ENCODE measurements around the gene OR8B4.
A peak's percentile ranks its signal among the peaks of the same experiment; 100 is the strongest.
"Not testable (repeated sequence)": the region's sequence is repeated elsewhere in the genome, so short reads cannot be mapped to it uniquely, and the experiment has no call there.

OR8B4 gene

DNA sequence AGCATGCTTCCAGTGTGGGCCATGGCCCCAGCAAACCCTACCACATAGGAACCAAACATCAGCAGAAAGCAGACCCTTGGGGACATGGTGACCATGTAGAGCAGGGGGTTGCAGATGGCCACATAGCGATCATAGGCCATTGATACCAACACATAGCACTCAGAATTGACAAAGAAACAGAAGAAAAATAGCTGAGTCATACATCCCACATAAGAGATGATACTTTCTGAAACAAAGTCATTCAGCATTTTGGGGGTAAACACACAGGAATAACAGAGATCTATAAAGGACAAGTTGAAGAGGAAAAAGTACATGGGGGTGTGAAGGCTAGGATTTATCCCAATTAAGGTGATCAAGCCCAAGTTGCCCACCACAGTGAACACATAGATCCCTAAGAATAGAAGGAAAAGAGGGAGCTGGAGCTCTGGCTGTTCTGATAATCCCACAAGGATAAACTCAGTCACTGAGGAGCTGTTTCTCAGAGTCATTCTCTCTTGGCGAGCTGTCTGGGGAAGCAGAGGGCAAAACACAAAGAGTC, at the start of gene OR8B4:
OR8B4 (minus strand) TSS at position 488 of the 538 bp plus-strand sequence; CDS start at position 488, 0 bp downstream.
- no peak for DNase-seq (ENCODE audit: low spot score)

- DNase-seq (ENCODE audit: low spot score): no peak
These were observed 49.4 kb upstream of the OR8B4 start for GRCh38 chr11:124474079-124474478.

GRCh38 chr11:124473476-124473875, 48.8 kb upstream of the OR8B4 start:
- no peak for DNase-seq (ENCODE audit: low spot score)

- no peak for DNase-seq (ENCODE audit: low spot score)
These were observed 46.0 kb upstream of the OR8B4 start for GRCh38 chr11:124470561-124471227.

DNA sequence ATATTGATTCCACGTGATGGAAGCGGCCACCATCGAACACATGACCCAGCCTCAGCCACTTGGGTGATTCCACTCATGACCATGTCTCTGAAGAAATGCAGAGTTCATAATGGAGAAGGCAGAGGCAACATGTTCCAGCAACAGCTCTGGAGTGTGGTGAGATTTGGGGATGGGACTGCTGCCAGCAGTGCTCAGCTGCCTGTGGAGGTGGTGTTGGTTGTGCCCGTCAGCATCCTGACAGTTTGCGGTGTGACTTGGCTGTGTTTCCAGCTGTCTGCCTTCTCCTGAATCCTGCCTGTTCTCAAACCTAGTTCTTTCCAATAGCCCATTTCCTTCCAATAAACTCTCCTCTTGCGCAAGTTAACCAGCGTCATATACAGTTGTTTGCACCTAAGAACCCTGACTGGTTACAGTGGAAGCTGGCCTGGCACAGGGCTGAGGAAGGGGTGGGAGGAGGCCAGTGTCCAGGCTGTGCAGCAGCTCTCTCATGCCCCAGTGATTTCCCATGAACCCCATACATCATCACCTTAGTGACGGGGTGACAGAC, 42.8 kb upstream of the OR8B4 start:
- DNase-seq (ENCODE audit: low spot score): no peak

DNA sequence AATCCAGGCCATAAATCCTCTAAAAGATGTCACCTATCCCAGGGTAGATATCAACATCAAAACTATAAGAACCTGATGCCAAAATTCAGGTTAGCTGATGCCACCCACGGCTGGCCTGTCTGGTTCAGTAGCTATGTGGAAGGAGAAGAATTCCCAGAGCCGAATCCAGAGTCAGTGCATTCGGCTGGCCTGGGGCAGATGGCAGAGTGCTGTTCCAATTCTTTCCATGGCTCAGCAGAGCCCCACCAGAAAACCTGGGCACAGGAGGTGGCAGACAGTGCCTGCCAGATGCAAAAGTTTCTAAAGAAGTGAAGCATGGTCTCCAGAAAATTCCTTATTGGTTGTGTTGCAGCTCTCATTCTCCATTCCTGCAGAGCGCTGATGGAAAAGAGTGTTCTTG, 40.7 kb upstream of the OR8B4 start:
- no peak for DNase-seq (ENCODE audit: low spot score)

DNA sequence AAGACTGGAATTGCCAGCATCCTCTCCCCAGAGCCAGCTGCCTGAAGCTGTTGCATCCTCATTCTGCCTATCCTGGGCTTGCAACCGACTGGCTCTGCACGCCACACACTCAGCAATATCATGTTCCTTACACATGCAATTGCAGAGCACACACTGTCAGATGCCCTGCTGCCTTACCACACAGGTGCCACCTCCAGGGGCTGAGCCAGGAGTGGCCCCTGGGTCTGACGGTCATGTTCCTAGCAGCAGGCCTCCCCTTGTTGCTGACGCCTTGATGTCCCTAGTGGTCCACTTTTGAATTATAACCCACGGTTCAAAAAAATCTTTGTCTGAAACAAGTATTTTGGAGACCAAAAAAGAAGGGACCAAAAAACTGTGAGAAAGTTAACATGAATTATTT, 39.3 kb upstream of the OR8B4 start:
- no peak for DNase-seq (ENCODE audit: low spot score)

DNA sequence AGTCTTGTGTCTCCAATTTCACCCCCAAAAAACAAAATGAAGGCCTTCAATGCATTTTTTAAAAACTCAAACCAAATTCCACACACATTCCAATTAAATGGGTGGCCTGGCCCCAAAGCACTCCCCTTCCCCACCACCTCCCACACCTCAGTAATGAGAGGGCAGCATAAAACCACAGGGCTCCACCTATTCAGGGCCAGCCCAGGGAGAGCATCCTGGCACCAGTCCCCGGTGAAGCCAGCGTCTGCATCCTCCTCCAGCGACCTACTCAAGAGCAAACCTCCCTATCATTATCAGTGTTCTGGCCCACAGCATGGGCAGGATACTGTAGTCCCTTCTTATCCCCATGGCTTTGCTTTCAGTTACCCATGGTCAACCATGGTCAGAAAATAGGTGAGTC, 38.7 kb upstream of the OR8B4 start:
- DNase-seq (ENCODE audit: low spot score): no peak

DNA sequence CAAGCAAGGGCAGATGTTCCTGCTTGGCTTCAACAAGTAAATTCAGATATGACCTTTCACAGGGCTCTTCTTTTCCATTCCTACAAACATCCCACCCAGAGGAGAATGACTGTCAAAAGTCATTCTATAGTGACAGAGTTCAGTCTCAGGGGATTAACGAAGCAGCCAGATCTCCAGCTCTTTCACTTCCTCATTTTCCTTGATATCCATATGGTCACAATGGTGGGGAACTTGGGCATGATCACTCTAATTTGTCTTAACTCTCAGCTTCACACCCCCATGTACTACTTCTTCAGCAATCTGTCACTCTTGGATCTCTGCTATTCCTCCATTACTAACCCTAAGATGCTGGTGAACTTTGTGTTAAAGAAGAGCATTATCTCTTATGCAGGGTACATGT, 35.8 kb upstream of the OR8B4 start:
- DNase-seq (ENCODE audit: low spot score): no peak

- DNase-seq (ENCODE audit: low spot score): not testable (repeated sequence)
These were observed 34.7 kb upstream of the OR8B4 start for GRCh38 chr11:124459379-124459778.

- DNase-seq (ENCODE audit: low spot score): no peak
These were observed 29.9 kb upstream of the OR8B4 start for GRCh38 chr11:124454552-124454951.

DNA sequence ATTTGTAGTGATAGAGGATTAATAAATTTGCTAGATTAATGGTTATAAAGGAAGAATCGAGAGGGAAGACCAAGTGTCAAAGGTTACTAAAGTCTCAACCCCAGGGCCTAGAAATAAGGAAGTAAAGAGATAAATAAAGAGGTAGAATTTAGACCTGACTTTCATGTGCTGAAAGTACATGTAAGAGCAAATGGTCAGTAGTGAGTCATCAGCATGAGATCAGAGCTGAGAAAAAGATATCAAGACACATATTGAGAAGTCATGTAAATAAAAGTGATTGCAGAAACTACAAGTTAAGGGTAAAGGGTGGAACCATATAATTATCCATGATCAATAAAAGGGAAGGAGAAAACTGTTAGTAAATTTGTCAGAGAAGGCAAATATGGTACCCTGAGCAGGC, 22.2 kb upstream of the OR8B4 start:
- no peak for DNase-seq (ENCODE audit: low spot score)

DNA sequence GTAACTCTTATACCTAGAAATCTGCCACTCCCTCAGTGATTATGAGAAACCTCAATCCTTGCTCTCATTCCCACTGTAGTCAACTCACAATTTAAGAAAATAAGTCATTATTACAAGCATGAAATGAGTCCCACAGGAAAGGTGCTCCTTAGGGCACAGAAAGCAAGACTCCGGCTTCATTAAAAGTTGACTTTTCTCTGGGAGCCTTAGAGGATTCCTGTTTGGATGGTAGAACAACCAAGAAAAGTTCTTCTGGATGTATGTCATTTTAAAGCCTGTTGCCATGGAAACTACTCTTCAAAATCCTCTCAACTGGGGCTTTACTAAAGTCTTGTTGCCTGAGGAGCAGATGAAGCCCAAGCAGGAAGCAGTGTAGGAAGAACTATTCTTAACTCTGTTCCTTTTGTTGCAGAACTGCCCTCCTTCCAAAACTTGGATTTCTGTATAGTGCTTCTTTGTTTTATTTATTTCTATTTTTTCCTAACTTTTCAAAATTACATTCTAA, 21.0 kb upstream of the OR8B4 start, which contains the start of gene OR8B8:
OR8B8 (minus strand) TSS at position 51 of the 505 bp plus-strand sequence. CDS start 4,611 bp downstream, outside the sequence.
- no peak for DNase-seq (ENCODE audit: low spot score)

DNA sequence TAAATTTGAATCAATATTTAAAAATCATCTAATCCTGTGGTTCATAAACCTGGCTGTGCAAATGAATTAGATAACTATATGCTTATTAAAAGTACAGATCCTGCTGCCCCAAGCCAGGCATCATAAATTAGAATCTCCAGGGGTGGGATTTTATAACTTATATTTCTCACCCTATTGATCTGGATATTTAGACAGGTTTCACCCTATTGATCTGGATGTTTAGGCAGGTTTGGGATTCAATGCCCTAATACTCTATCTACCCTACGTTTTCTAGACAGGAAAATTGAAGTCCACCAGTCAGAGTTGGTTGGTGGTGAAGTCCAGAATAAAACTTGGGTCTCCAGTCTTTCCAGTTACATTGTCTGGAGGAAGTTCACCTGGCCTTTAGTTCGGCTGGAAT, 18.2 kb upstream of the OR8B4 start:
- no peak for DNase-seq (ENCODE audit: low spot score)

DNA sequence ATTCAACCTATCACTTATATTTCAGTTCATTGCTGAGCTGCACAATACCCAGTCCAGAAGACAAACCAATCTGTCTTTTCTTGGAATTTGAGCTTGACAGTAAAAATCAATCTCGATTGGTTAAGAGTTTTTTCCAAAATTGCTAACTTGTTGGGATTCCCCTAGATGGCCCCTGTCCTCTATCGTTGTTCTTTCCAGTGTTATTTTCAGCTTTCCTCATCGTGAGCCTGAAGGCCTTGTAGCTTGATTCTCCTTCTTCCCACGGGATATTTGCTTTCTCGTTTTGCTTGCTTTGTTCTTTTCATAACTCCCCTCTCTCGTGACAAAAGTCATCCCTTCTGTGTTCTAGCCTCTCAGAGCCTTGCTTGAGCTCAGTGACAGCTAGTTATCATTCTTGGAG, 17.8 kb upstream of the OR8B4 start:
- no peak for DNase-seq (ENCODE audit: low spot score)

DNA sequence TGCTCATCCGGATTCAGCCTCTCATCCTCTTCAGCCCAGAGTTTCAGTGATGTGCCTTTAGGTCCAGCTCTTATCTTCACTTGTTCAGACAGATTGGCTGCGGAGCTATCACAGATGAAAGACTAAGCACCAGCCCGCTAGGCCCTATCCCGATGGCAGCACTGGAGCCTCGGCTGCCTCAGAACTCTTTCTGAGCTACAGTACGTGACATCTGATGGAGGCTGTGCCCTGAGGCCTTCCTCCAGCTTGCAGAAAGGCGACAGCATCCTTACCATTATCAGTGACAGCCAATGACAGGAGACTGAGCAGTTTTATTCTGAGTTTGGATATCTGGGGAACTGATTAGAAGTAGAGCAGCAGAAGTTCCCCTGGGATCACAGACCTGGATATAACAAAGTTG, 16.8 kb upstream of the OR8B4 start:
- no peak for DNase-seq (ENCODE audit: low spot score)

DNA sequence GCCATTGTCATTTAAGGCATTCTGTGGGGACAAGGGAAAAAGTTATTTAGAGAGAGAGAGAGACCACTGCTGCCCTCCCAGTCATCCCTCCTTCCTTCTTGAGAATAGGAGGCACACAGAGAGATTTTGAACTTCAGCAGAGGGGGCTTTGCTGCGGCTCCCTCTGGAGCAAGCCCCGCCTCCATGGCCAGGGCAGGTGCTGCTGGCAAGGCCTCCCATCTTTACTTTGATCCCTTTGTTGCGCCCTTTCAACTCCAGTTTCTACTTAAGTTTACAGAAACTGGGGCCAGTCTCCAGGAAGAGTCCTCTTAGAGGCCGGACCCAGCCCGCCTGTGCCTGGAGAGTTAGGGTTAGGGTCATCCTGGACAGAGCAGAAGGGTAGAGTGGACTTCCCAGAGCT, 16.4 kb upstream of the OR8B4 start:
- DNase-seq (ENCODE audit: low spot score): no peak

GRCh38 chr11:124440608-124441007, 15.9 kb upstream of the OR8B4 start:
- DNase-seq (ENCODE audit: low spot score): no peak

DNA sequence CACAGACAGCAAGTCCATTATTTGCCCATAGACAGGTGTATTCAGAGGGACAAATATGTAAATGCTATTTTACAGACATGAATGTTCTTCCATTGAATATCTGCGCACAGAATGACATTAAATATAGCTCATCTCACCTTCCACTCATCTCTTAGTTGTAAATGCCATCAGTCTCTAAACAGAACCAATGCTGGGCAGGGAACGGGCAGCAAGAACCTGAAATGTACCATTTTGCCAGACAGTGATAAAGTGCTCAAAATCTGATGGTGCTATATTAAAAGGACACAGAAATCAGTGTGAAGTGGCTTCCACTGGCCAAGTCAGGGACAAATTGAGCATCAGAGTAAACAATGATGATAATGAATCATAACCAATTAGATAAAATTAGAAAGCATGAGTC, 10.0 kb upstream of the OR8B4 start:
- no peak for DNase-seq (ENCODE audit: low spot score)

GRCh38 chr11:124429599-124429998, 4.9 kb upstream of the OR8B4 start:
- DNase-seq (ENCODE audit: low spot score): no peak

- no peak for DNase-seq (ENCODE audit: low spot score)
These were observed 3.6 kb downstream of the OR8B4 start for GRCh38 chr11:124421043-124421442.

DNA sequence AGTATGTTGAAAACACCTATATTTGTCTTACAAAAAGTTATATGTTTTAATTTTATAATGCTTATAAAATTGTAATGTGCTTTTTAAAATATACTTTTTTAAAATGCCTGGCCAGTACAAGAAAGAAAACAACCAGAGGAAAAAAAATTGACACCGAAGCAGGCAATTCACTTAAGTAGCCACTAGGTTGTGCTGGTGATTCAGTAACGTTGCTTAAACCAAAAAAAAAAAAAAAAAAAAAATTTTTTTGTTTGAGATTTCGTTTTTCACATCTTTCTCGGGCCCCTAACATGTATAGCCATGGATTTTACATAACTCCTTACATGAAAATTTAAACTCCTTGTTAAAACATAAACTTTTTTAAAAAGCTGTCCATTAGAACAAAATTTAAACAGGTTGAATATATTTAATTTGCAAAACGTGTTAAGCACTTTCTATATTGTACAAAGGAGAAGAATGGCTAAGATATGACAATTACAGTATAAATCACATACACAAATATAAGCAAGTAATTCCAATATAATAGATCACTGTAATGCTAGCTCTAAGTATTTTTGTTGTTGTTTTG, 9.2 kb downstream of the OR8B4 start:
- DNase-seq (ENCODE audit: low spot score): peak; percentile 27

- no peak for DNase-seq (ENCODE audit: low spot score)
These were observed 14.8 kb downstream of the OR8B4 start for GRCh38 chr11:124409906-124410305.
